NCI-H82 treated with DMSO at 0.1 percent for 48 hours (cell line): ENCODE measurements around the gene TNP1.

Source experiments
- DNase-seq: peaks from one replicate; lab custom pipeline; 2025; ENCODE audit not compliant: unreplicated experiment; lab: John Stamatoyannopoulos, UW

The TNP1 gene

DNA sequence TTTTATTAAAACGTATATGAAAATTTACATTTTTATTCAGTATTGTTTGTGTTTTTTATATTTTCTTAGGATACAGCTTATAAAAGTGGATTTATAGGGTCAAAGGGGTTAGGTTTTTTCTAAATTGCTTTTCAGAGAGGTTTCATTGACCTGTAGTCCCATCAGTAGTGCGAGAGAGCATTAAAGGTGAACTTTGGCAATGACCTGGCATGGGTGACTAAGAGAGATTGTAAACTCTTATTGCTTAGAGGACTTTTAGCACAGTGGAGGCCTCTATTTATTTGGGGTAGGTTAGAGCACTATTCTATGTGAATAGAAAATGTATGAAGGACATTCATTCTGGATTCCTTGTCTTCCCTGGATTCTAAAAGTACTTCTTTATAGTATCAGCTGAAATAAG is 16.0 kb upstream of the TNP1 start:
- DNase-seq: no peak

DNA sequence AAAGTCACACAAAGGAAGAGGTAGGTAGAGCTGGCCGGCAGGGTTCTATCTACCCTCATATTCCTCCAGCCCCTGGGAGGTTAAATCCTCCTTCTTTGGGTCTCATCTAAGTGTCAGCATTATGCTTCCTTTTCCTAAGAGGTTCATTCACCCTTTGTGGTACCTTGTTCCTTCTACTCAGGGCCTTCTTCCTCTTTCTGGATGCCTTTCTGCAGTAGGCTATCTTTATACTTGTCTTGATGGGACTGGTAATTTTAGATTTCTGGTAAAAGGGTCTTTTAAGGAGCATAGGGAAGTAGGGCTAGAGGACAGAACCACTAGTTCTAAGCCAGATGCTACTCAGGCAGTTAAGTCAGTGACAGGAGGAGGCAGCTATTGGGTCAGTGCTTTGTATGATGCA is 13.7 kb upstream of the TNP1 start:
- DNase-seq: no peak

DNA sequence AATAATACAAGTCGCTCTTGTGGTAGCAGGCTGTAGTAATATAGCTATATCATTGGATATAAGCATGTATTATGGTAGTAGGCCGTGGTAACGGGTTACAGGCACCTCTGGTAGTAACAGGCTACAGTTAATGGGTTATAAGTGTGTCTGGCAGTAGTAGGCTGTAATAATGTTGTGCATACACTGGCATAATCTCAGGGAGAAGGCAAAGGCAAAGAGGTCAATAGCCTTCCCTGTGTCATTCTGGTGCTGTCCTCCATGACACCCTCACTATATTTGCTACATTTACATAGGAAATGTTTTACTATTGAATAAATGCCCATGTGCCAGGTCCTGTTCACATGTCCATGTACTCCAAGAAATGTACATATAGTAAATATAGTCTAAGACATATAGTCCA is 12.8 kb upstream of the TNP1 start:
- no peak for DNase-seq

DNA sequence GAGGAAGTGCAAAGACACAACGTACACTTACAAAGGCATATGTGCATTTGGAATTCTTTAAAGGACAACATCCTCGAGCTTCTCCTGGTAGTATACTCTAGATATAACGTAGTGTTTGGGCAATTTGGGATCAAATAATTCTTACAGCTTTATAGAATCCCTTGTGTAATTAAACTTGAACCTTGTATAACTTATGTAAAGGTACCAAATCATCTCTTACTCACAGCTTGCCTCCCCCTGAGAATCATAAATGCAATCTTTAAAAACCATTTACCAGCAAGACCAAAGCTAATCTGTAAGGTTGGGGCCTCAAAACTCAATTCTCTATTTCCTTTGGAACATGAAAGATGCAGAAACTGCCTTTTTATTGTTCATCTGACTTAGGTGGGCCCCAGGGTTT is 12.2 kb upstream of the TNP1 start:
- no peak for DNase-seq

DNA sequence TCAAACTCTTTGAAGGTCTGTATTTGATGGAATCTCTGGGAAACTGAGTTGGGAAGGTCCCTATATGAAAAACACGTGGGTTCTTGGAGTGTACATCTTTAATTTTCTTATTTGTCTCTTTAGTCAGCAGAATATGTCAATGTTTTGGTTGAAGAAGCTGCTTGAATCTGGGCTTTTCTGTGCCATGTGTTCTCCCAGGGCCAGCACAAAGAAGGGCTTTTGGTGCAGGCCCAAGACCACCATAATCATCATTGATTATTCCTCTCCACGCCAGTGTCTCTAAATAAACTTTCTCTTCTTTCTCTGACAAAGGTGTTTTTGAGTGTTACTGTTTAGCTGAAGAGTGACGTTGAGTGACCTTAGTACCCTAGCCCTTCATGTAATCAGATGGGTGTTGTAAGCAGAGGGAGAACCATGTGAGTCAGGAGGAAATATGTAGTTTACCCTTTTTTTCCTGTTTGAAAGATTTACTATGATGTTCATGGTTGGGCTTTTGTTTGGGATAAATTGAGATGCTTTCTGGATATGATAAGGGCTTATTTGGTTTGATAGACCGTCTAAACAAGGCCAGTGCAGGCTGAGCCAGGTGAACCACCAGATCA is 11.6 kb upstream of the TNP1 start:
- DNase-seq: no peak

DNA sequence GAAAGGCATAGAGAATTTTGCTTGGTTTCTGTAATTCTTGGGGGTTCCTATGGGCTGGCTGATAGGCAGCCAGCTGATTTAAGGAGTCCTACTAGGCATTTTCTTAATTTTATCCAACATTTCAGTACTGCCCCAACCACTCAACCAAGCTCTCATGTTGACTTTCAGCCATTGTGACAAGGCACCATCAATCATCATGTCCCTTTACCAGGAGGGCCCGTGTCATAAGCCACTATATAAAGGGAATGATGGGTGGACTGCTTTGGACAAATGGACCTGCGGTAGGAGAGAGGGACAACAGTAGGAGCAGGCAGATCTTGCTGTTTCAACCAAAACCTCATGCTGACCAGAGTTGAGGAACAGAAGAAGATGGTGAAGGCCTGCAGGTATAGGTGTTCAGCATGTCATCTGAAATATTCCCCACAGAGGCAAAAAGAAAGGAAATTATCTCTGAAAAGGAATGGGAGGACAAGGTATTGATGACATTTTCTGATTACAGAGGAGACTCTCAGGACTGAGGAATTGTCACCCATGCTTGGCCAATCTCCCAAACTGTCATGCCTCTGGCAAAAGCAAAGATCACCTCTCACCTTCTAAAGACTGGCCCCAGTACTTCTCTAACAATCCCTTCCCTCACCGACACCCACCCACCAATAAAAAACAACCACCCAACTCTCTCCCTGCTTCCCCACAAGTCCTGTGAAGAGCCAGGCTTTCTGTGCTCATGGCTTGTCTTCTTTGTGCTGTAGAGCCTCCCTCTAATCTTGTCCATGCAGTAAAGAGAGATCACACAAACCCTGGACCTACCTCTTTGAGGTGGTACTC is 10.9 kb upstream of the TNP1 start:
- no peak for DNase-seq

DNA sequence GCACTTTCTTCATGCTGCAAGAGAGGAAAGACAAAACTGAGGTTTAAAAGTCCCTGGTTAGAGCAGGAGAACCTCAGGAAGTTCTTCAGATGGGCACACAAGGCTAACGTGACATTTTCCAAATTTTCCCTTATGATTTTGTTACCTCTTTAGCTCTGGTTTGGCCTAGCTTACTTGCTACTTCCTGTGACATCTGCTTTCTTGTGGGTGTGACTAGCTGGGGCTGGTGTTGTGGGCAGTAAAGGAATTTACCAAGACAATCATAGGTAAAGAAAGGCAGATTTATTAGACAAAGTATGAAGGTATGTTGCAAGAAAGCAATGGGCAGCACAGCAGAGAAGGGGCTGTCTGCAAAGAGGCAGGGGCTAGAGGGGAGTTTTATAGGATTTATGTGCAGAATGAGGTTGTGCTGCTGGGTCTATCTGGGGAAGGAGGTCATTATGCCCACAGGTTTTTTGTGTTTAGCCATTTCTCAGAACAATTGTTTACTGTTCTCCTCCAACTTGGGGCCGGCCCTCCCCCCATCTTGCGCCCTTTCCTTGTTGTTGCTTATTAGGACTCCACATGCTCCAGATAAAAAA is 6.7 kb upstream of the TNP1 start:
- no peak for DNase-seq

DNA sequence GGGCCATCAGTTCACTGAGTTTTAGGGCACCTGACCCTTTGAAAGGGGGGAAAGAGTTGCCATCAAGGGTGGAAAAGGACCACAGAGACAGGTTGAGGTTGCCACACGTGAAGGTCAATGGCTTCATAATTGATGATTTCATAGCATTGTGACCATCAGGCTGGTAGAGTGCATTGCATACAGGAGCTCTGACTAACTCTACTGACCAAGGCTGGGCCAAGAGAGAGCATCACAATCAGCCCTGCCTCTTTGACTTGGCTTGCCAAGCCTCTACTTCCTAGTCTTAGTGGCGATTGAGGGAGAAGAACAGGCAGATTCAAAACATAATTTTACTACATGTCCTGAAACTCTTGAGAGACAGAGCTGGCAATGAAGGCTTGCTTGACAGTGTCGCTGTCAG is 5.8 kb upstream of the TNP1 start:
- DNase-seq: no peak

DNA sequence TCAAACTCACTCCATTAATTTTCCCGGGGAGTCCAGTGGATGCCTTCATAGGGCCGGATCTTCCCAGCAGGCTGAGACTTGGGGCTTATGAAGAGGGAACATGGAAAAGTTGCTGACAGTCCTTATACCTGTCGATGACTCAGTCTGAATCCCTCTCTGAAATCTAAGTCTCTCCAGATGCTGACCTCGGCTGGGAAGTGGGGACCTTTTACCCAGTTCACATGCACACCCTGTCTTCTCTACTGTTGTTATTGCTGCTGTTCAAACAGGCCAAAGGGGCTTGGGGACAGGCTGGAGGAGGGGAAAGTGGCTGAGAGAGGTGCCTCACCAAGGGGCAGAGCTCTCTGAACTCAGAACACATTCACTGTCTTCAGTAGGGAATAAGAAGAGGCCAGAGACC is 4.1 kb upstream of the TNP1 start:
- DNase-seq: no peak

DNA sequence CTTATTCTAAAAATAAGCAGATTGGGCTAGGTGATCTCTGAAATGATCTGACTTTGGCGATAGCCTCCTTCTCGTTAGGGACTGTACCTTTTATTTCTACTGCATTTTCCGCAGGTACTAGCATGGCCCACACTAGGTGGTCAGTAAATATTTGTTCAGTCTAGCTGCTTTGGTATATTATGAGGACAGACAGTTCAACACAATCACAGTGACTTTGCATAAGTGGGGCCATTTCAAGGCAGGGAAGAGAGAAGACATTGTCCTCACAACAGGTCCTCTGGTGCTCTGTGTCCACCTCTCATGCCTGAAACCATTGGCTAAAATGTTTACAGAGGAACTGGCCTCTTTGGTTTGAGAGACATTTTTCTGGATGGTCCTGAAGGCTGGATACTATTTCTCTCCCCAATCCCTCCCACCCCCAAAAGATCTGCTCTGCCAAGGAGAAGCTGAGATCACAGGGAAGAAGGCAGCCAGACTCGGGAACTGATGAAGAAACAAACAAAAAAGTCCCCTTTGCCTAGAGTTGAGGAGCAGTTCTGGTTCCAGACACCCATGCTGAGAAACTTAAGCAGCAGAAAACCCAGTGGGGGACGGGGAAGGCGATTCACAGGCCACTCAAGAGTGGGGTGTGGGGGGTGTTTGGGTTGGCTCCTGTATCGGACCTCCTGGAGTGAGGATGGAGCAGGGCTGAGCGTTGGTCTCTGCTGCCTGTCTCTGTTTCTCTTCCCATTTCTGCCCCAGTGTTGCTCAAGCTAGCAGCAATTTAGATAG is 2.9 kb upstream of the TNP1 start:
- DNase-seq: no peak

DNA sequence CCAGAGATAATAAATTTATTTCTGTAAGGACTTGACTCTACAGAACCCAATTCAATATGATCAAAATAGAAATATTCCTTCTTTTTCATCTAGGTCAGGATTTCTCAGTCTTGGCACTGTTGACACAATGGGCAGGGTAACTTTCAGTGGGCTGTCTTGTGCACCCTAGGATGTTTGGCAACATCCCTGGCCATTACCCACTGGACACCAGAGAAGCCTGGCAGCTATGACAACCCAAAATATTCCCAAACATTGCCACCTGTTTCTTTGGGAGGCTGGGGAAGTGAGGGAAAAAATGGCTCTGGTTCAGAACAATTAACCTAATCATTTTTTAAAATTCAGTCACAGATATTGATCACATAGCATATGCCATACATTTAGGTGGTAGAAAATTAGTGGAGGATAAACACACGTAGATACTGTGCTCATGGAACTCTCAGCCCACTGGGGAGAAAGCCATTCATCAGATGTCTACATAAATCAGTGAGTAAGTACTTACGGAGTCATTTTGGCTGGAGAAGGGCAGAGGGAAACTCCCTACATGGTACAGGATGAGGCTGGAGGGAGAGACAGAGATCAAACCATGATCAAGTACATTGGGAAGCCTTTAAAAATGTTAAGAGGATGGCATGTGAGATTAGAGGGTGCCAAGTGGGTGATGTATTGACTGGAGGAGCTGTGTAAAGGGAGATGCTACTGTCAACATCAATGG is 718 bp upstream of the TNP1 start:
- DNase-seq: no peak

DNA sequence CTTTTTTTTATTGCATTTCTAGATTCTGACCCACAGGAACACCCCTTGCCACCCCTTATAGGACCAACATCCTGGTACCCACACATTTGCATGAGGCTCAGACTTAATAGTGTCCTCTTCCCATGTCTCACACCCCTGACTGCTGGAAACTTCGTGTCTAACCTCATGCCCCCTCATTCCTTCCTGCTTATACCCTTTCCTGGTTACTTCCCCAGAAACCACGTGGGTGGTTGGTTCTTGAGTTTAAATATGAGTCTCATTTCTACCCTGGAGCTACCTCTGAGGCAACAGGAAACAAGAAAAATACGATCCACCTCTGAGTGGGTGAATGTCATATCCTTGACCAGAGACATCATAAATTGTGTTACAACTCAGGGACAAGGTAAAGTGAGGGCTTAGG is 1.6 kb downstream of the TNP1 start:
- DNase-seq: no peak

DNA sequence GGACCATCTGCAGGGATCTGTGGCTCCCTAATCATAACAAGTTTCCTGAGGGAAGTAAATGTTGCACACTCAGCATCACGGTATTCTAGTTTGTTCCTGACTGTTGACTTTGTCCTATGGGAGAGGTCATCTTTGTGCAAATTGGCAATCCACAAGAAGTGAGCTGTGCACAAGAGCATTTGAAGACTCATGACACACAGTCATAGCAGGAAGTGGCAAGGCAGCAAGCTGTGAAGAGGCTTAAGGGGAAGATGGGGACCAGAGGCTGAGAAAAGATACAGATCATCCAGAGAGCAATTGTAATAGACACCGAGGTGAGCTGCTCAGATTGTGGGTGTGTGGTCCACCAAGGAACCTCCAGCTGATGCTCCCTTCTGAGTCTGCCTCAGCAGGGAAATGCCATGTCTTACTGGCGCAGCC is 2.7 kb downstream of the TNP1 start:
- no peak for DNase-seq

DNA sequence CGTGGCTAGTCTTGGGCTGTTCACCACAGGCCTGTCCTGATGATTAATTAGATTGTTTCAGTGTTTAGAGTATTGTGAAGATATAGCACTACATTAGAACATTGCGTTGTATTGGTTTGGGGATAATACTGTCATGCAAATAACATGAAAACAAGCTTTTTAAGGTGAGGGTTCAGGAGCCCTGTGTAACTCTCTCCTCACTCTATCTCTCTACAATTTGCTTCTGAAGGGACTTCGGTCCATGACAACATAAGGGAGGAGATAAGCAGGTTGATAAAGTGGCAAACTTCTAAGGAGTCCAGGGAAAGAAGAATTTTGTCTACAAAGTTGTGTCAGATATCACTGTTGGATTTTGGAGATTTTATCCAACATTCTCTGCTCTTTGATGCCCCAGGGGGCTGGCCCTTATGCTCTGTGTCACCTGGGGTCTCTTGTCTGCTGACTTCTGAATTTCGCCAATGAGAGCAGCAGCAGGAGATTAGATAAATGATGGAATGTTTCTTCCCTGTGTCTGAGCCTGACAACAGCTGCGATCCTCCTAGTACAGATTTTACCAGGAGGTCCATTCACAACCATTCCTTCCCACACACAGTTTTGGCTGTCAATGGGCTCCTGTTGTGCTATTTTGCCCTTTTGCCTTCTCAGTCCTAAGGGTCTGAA is 3.3 kb downstream of the TNP1 start:
- DNase-seq: no peak

DNA sequence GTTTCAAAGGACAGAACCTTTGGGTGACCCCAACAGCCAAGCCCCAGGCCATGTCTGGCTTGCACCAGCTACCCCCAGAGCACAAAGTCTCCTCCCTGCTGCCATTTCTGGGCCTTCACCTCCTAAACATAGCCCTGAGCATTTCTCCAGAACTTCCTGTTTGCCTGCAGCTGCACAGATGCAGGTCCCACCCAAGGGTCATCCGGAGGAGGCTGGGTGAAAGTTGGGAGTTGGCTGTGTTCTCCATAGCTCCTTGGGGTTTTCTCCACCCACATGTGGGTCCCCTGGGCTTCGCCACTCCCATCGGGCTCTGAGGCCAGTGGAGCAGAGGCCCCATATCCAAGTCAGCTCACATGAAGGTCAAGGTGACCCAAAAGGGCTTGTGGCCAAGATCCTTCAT is 4.3 kb downstream of the TNP1 start:
- DNase-seq: no peak

DNA sequence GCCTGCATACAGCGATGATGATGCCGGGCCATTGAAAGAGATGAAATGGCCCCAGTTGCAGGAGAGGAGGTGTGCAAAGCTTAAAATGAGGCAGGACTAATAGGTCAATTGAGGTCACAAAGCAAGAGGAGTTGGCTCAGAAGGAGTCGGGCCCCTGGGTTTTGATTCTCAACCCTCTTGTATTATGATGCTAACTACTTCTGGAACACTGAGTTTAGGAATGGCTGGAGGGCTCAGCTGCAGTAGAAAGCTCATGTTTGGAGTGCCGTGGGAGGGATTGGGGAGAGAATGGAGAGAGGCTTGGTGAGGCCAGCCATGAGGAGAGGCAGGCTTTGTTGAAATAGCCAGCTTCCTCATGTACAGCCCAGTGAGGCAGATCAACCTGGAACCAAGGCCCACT is 4.8 kb downstream of the TNP1 start:
- DNase-seq: no peak

DNA sequence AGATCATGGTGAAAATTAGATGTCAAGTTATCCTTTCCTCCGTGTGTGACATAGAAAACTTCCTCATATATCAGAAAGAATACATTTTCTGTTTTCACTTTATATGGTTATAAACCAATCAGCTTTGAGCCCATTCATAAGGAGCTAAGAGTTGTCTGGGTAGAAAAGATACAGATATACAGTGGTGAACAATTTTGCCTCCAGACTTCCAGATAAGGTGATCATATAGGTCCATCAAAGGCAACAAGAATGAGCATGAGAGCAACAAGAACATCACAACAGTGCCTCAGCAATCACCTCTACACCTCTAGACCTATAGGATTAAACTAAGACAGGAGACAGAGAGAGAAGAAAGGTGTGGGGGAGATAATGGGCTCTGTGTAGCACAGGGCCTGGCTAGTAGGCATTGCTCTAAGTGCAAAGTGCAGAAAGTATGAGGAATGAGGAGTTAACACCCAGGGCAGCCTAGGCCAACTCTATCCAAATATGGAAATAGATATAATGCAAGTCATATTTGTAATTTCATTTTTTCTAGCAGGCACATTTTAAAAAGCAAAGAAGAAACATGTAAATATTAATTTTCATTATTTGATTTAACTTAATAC is 8.3 kb downstream of the TNP1 start:
- no peak for DNase-seq

DNA sequence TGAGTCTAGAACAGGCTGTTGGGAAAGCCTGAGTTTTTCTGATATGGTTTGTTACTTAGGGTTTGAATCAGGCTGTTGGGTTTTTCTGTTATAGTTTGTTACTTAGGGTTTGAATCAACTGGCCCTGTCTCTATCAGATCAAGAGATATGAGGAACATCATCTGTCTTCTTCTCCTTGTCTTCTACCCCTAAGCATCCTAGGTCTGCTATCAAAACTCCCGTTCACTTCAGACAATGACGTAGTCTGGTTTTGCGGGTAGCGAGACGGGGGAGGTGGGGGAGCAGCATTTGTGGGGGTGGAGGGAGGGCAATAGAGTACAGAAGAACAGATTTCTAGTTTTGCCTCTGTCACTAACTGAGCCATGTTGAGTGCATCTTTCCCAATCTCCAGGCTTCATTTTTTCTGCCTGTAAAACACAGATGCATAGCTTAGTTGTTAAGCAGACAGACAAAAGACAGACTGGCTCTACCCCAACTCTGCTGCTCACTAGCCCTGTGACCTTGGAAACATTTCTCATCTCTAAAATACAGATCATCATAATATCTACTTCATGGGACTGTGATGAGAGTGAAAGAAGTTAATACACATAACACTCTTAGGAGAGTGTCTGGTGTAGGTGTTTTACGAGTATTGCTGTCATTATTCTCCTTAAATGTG is 9.1 kb downstream of the TNP1 start:
- DNase-seq: no peak

DNA sequence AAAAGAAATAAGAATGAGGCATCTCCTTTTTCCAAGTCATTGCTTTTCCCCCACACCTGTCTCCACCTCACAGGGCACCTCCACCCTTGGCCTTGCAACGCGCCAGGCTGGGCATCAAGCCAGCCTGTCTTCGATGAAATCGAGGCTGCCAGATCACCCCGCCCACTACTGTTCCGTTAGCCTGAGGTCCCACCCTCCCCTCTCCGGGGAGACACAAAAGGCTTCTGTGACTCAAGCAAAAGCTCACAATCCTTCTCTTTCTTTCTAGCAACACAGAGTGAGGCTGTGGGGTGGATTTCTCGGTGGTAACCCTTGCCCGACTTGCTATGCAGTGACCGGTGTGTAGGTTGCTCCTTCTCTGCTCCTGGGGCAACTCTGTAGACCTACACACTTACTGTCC is 9.9 kb downstream of the TNP1 start:
- no peak for DNase-seq

DNA sequence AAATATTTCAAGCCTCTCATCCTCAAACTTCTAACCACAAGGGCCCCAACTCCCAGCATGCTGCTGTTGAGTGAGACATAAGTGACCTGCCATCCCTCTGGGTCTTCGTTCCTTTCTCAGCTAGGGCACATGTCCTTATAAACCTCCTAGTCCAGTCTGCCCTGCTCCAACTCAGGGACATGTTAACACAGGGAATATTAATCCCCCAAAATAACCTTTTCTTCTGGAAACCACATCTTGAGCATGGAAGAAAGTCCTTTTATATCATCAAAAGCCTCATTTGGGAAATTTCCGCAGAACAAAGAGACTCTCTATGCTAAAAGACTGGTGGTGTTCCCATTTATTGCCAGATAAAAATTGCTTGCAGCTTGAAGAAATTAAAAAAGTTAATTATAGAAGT is 14.4 kb downstream of the TNP1 start:
- no peak for DNase-seq
